B cell (primary cell): ENCODE results near the gene ENC1. TPM values are rescaled to one million over a fixed set of nuclear protein-coding genes. Genes with fewer than 3 reads are reported as not detected.

ENCODE experiments used
- ATAC-seq: fragments of 200-7000 bp; cut with Tn5 transposase; one replicate; pipeline ENCODE4 v1.10.0; 2021; ENCODE audit warnings: low read depth, mild to moderate bottlenecking, moderate number of reproducible peaks, moderate library complexity
- CTCF ChIA-PET: fragments of 350-600 bp; sonication (Branson Sonifier 250); formaldehyde crosslinking; loops from one replicate; lab custom pipeline; 2021; ENCODE audit warnings: antibody characterized with exemption, inconsistent platforms; lab: Charles Lee
- POLR2A ChIA-PET: fragments of 350-600 bp; sonication (Branson Sonifier 250); formaldehyde crosslinking; loops from one replicate; lab custom pipeline; 2021; ENCODE audit warnings: antibody characterized with exemption; lab: Charles Lee
- DNase-seq: peaks from one replicate; pipeline ENCODE4 v3.0.0; 2013
- H2AFZ ChIP-seq: 2 replicates; pipeline ENCODE4 v1.6.1; 2012; ENCODE audit warnings: mild to moderate bottlenecking, low read depth, low read length; ENCODE audit not compliant: insufficient read depth, poor library complexity, severe bottlenecking
- H3K27ac ChIP-seq, 2 donors: 1 replicate in 1 of 2; 2 replicates in 1 of 2; pipeline ENCODE4 v1.5.1; 2012 to 2013; ENCODE audit warnings: low read length in 2 of 2, mild to moderate bottlenecking in 2 of 2, moderate library complexity in 1 of 2
- H3K27me3 ChIP-seq, 4 experiments: fragments of 200-600 bp in 1 of 4; sonication (generic) in 1 of 4; replicated peaks in 1 of 4; 1 replicate in 2 of 4; 2 replicates in 2 of 4; pipeline versions ENCODE4 v1.6.1 to v1.7.0; 2013 to 2016; ENCODE audit warnings: low read length in 3 of 4, mild to moderate bottlenecking in 2 of 4, mixed read lengths in 1 of 4, moderate library complexity in 1 of 4; ENCODE audit not compliant: insufficient read depth in 4 of 4, control insufficient read depth in 3 of 4; ENCODE audit errors: control extremely low read depth in 1 of 4
- H3K36me3 ChIP-seq, 2 experiments: replicated peaks in 1 of 2; 1 replicate in 1 of 2; 2 replicates in 1 of 2; pipeline versions ENCODE4 v1.6.1 to v1.7.1; 2013; ENCODE audit warnings: low read length in 1 of 2; ENCODE audit not compliant: insufficient read depth in 2 of 2, control insufficient read depth in 1 of 2; ENCODE audit errors: control extremely low read depth in 1 of 2, extremely low read depth in 1 of 2
- H3K4me1 ChIP-seq, 2 donors: fragments of 200-600 bp in 1 of 2; sonication (generic) in 1 of 2; 1 replicate in 1 of 2; 2 replicates in 1 of 2; pipeline versions ENCODE4 v1.5.1 to v1.6.1; 2013 to 2017; ENCODE audit warnings: low read length in 2 of 2; ENCODE audit not compliant: control insufficient read depth in 2 of 2, insufficient read depth in 2 of 2
- H3K4me2 ChIP-seq: replicated peaks from 2 replicates; pipeline ENCODE3; 2012; ENCODE audit warnings: mild to moderate bottlenecking, low read depth, low read length; ENCODE audit not compliant: poor library complexity, severe bottlenecking
- H3K4me3 ChIP-seq, 5 experiments: fragments of 200-600 bp in 1 of 5; sonication (generic) in 1 of 5; 1 replicate in 3 of 5; 2 replicates in 2 of 5; pipeline versions ENCODE4 v1.5.1 to v1.7.0; 2011 to 2016; ENCODE audit warnings: low read length in 4 of 5, mild to moderate bottlenecking in 4 of 5, low read depth in 2 of 5, control low read depth in 1 of 5, moderate library complexity in 1 of 5; ENCODE audit not compliant: insufficient read depth in 1 of 5; ENCODE audit errors: control extremely low read depth in 1 of 5, extremely low read depth in 1 of 5
- H3K79me2 ChIP-seq: fragments of 200-600 bp; sonication (generic); one replicate; pipeline ENCODE4 v1.6.0; 2016; ENCODE audit warnings: low read length; ENCODE audit not compliant: control insufficient read depth, insufficient read depth
- H3K9ac ChIP-seq: fragments of 200-600 bp; sonication (generic); 2 replicates; pipeline ENCODE4 v1.6.1; 2017; ENCODE audit warnings: mild to moderate bottlenecking, low read length, moderate library complexity
- H3K9me3 ChIP-seq, 3 donors: one replicate each; pipeline versions ENCODE4 v1.6.1 to v1.7.1; 2013; ENCODE audit warnings: low read length in 2 of 3; ENCODE audit not compliant: control insufficient read depth in 2 of 3, insufficient read depth in 1 of 3; ENCODE audit errors: control extremely low read depth in 1 of 3
- H4K20me1 ChIP-seq: 2 replicates; pipeline ENCODE4 v1.6.0; 2012; ENCODE audit warnings: mild to moderate bottlenecking, low read length; ENCODE audit not compliant: insufficient read depth, control insufficient read depth, poor library complexity, severe bottlenecking
- H3K27ac Mint-ChIP-seq: one replicate; pipeline ENCODE4 v1.8.0; 2021; ENCODE audit warnings: mixed read lengths
- H3K27me3 Mint-ChIP-seq: one replicate; pipeline ENCODE4 v1.8.0; 2021; ENCODE audit warnings: mixed read lengths
- H3K4me1 Mint-ChIP-seq: one replicate; pipeline ENCODE4 v1.8.0; 2021; ENCODE audit warnings: mixed read lengths
- H3K4me3 Mint-ChIP-seq: one replicate; pipeline ENCODE4 v1.8.0; 2021; ENCODE audit warnings: mixed read lengths
- H3K9me3 Mint-ChIP-seq: one replicate; pipeline ENCODE4 v1.8.0; 2022; ENCODE audit warnings: mixed read lengths; ENCODE audit not compliant: insufficient read depth
- EZH2 ChIP-seq: IDR thresholded peaks from 2 replicates; pipeline ENCODE4 v1.6.1; 2012; ENCODE audit warnings: borderline replicate concordance, low read depth, mild to moderate bottlenecking, moderate library complexity, low read length; ENCODE audit not compliant: insufficient read depth, poor library complexity, severe bottlenecking
- WGBS: methylation state at CpG from one replicate; pipeline ENCODE4 v1.1.5; 2013; ENCODE audit warnings: missing lambda C conversion rate; ENCODE audit not compliant: insufficient coverage; 5-methylcytosine and 5-hydroxymethylcytosine counted together
- intact Hi-C: fragments of 100-400 bp; cut with micrococcal nuclease; formaldehyde crosslinking; loops from one replicate; pipeline ENCODE4 v1.10.0; 2022
- polyA plus RNA-seq: library from polyadenylated mRNA; depleted of rRNA; stranded (reverse); fragments of >200 nt; gene quantifications from 2 replicates; pipeline ENCODE4 v1.2.3, GENCODE V29; 2012
- total RNA-seq, 2 donors: library from RNA; stranded (reverse); fragments of 120-200 nt in 1 of 2; gene quantifications; 1 replicate in 1 of 2; 2 replicates in 1 of 2; pipeline versions ENCODE4 v1.2.3 to v1.2.4, GENCODE V29; 2013 to 2022
- TF ChIP-seq, protein P1 (sequence below): fragments of 200-600 bp; IDR thresholded peaks from one replicate; pipeline ENCODE4 v1.8.0; 2022; ENCODE audit warnings: antibody characterized with exemption, mild to moderate bottlenecking

Gene ENC1
- total and polyA plus RNA-seq, 2 donors (not counting 1 experiment from before 2014, with no cell fraction given): 7.2 to 14.6 TPM

DNA sequence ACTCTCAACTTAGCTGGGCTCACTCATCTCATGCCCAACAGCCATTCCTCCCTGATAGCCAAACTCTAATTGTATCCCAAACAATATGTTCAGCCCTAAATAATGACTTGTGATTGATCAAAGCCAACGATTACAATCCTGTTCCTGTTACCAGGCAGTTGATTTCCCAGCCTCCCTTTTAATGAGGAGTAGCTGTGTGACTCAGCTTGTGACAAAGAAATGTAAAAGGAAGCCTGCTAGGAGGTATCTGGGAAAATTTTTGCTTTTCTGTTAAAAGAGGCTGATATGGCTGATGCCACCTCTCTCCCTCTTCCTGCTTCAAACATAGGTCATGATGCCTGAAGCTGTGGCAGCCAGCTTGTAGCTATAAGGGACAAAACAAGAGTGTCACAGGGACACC lies 19.6 kb upstream of the ENC1 start:
- no peak overlapping the region for H2AFZ ChIP-seq
- no peak overlapping the region for H3K4me3 ChIP-seq
- ATAC-seq: no peak
- H3K27ac Mint-ChIP-seq: no peak overlapping the region
- ChIA-PET CTCF (interaction anchor here (1.3 to 1.8 kb wide), 2 partner anchors 11 to 758 kb away, joined by 7 to 8 read pairs; no protein-coding TSS in a partner anchor), POLR2A (no interaction called here)
- no peaks in the 10 kb centered on the region for H3K4me1 ChIP-seq
- DNase-seq: no peak
- no peaks in the 10 kb centered on the region for H3K9me3 Mint-ChIP-seq
- H3K9me3 ChIP-seq: no peaks in the 10 kb centered on the region
- intact Hi-C loops: no loop called here
- no peak overlapping the region for H3K9ac ChIP-seq
- H3K27ac ChIP-seq: no peak overlapping the region
- no peaks in the 10 kb centered on the region for H3K79me2 ChIP-seq
- no peaks in the 10 kb centered on the region for H3K36me3 ChIP-seq
- H3K4me1 Mint-ChIP-seq: no peaks in the 10 kb centered on the region
- peaks cover 28% of the 10 kb centered on the region for H3K27me3 Mint-ChIP-seq
- peaks cover 0 to 9% (median 2%) of the 10 kb centered on the region in 4 experiments for H3K27me3 ChIP-seq
- no peaks in the 10 kb centered on the region for H4K20me1 ChIP-seq
- TF ChIP-seq EZH2: no peak
- TF ChIP-seq, protein P1, sequence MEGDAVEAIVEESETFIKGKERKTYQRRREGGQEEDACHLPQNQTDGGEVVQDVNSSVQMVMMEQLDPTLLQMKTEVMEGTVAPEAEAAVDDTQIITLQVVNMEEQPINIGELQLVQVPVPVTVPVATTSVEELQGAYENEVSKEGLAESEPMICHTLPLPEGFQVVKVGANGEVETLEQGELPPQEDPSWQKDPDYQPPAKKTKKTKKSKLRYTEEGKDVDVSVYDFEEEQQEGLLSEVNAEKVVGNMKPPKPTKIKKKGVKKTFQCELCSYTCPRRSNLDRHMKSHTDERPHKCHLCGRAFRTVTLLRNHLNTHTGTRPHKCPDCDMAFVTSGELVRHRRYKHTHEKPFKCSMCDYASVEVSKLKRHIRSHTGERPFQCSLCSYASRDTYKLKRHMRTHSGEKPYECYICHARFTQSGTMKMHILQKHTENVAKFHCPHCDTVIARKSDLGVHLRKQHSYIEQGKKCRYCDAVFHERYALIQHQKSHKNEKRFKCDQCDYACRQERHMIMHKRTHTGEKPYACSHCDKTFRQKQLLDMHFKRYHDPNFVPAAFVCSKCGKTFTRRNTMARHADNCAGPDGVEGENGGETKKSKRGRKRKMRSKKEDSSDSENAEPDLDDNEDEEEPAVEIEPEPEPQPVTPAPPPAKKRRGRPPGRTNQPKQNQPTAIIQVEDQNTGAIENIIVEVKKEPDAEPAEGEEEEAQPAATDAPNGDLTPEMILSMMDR: no peak
- H3K4me2 ChIP-seq: no peak overlapping the region
- WGBS: 100% methylated on average over 1 of the region's 1 CpG
- H3K4me3 Mint-ChIP-seq: no peak overlapping the region

DNA sequence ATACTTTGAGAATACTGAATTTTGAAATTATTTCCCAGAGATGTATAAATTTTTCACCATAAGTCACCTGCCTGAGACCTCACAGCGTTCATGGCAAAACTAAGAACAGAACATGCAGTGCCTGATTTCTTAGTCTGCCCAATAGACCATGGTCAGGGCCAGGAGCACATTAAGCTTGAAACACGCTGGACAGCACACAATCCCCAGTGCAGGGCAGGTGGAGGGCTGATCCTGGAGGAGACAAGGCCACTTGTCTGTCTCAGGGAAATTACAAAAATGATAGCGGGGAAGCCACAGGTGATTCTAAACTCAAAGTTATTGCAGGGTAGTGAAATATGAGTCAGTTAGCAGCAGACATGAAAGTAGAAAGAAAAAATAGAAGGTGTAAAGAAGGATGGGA lies 18.6 kb upstream of the ENC1 start:
- Histone ChIP-seq H3K27me3 (peaks cover 0 to 9% (median 2%) of the 10 kb centered on the region in 4 experiments), H2AFZ (no peak overlapping the region), H3K79me2 (no peaks in the 10 kb centered on the region), H3K9ac (no peak overlapping the region), H3K36me3 (no peaks in the 10 kb centered on the region), H3K4me1 (no peaks in the 10 kb centered on the region), H3K27ac (no peak overlapping the region), H4K20me1 (no peaks in the 10 kb centered on the region), H3K4me2 (no peak overlapping the region), H3K4me3 (no peak overlapping the region), H3K9me3 (no peaks in the 10 kb centered on the region)
- ChIA-PET POLR2A (no interaction called here), CTCF (no interaction called here)
- 57% methylated on average over 3 of the region's 3 CpGs for WGBS
- DNase-seq (no peak), ATAC-seq (no peak)
- Mint-ChIP-seq H3K27me3 (peaks cover 28% of the 10 kb centered on the region), H3K4me3 (no peak overlapping the region), H3K4me1 (no peaks in the 10 kb centered on the region), H3K9me3 (no peaks in the 10 kb centered on the region), H3K27ac (no peak overlapping the region)
- intact Hi-C loops: no loop called here
- TF ChIP-seq, protein P1: no peak
- no peak for TF ChIP-seq EZH2
